ENCODE measurements around the gene PDZRN3. TPM values are rescaled to one million over a fixed set of nuclear protein-coding genes. Genes with fewer than 3 reads are reported as not detected.
"Not testable (repeated sequence)": the region's sequence is repeated elsewhere in the genome, so short reads cannot be mapped to it uniquely, and the experiment has no call there.

The PDZRN3 gene
- total and polyA plus RNA-seq, 8 donors = 4.5 to 10.9 (median 7.4) TPM

DNA sequence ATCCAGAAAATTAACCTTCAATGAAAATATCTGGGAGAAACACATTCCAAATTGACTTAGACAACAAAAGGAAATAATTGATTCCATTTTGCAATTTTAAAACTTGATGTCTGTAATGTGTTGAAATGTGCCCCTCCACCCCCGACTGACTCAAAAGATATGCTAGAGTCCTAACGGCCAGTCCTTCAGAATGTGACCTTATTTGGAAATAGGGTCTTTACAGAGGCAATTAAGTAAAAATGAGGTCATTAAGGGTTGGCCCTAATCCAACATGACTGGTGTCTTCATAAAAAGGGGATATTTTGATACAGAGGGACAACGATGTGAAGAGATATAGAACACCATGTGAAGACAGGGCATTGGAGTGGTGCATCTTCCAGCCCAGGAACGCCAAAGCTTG is 153.9 kb downstream of the PDZRN3 start:
- no peak overlapping the region for H3K27ac ChIP-seq
- H3K9me3 ChIP-seq = no peaks in the 10 kb centered on the region
- H3K4me3 ChIP-seq = no peak overlapping the region
- no peak for FAIRE-seq
- WGBS, 2 donors = 88 to 90% methylated on average over 4 of the region's 4 CpGs
- ATAC-seq = no peak
- no peak for DNase-seq
- no peaks in the 10 kb centered on the region for H3K27me3 ChIP-seq
- TF ChIP-seq, protein P1, sequence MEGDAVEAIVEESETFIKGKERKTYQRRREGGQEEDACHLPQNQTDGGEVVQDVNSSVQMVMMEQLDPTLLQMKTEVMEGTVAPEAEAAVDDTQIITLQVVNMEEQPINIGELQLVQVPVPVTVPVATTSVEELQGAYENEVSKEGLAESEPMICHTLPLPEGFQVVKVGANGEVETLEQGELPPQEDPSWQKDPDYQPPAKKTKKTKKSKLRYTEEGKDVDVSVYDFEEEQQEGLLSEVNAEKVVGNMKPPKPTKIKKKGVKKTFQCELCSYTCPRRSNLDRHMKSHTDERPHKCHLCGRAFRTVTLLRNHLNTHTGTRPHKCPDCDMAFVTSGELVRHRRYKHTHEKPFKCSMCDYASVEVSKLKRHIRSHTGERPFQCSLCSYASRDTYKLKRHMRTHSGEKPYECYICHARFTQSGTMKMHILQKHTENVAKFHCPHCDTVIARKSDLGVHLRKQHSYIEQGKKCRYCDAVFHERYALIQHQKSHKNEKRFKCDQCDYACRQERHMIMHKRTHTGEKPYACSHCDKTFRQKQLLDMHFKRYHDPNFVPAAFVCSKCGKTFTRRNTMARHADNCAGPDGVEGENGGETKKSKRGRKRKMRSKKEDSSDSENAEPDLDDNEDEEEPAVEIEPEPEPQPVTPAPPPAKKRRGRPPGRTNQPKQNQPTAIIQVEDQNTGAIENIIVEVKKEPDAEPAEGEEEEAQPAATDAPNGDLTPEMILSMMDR (IDR thresholded peaks at IDR 0.05) = no peak
- intact Hi-C loops (cut with DNase I) = no loop called here
- peaks cover 24 to 50% (median 46%) of the 10 kb centered on the region in 3 donors for H3K4me1 ChIP-seq
- no peaks in the 10 kb centered on the region for H3K36me3 ChIP-seq

DNA sequence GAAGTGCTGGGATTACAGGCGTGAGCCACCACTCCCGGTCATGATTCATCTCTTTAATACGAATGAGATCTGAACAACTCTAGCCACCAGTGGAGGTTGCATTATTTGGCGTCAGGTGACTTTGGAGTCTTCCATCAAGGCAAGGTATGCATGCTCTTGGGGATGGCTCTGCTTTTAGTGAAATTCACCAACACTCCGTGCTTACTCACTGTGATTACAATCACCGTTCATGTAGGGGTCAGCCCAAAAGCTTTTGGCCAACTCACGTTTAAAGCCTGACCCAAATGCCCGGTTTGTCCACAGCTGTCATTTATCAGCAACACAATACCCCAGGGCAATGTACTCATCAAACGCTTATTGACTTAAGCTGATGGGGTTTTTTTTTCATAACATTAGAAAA is 155.4 kb downstream of the PDZRN3 start:
- Histone ChIP-seq H3K27ac (no peak overlapping the region), H3K4me3 (no peak overlapping the region), H3K4me1 (peaks cover 19 to 35% (median 34%) of the 10 kb centered on the region in 3 donors), H3K9me3 (no peaks in the 10 kb centered on the region), H3K27me3 (no peaks in the 10 kb centered on the region), H3K36me3 (no peaks in the 10 kb centered on the region)
- TF ChIP-seq, protein P1 (IDR thresholded peaks at IDR 0.05) = no peak
- intact Hi-C loops (cut with DNase I) = no loop called here
- DNase-seq (no peak), FAIRE-seq (no peak), ATAC-seq (no peak)
- WGBS, 2 donors = 67 to 71% methylated on average over 9 of the region's 9 CpGs

DNA sequence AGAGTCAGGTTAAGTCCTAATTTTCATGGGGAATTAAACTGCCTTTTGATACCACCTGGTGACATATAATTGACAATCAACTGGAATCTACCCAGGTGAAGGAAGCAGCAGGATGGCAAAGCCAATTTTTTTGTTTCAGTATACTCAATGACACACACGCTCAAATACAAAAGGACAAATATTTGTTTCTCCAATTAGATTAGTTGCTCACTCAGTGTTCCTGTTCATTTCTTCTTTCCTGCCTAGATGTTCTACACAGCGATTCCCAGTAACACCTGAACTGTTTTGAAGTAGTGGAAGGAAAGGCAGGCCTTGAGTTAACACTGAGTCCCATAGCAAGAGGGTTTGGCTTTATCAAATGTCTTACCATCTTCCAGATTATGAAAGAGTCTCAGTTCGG is 157.5 kb downstream of the PDZRN3 start:
- peaks cover 10 to 17% (median 16%) of the 10 kb centered on the region in 3 donors for H3K4me1 ChIP-seq
- intact Hi-C loops (cut with DNase I) = no loop called here
- H3K36me3 ChIP-seq = no peaks in the 10 kb centered on the region
- no peak overlapping the region for H3K4me3 ChIP-seq
- no peak for FAIRE-seq
- no peaks in the 10 kb centered on the region for H3K27me3 ChIP-seq
- H3K9me3 ChIP-seq = no peaks in the 10 kb centered on the region
- WGBS, 2 donors = 30 to 33% methylated on average over 3 of the region's 3 CpGs
- DNase-seq = no peak
- peak overlapping the region in 1 of 4 donors; percentile 30 for H3K27ac ChIP-seq
- peak; percentile 50 to 72 (median 62) for ATAC-seq
- TF ChIP-seq, protein P1 (IDR thresholded peaks at IDR 0.05) = no peak

DNA sequence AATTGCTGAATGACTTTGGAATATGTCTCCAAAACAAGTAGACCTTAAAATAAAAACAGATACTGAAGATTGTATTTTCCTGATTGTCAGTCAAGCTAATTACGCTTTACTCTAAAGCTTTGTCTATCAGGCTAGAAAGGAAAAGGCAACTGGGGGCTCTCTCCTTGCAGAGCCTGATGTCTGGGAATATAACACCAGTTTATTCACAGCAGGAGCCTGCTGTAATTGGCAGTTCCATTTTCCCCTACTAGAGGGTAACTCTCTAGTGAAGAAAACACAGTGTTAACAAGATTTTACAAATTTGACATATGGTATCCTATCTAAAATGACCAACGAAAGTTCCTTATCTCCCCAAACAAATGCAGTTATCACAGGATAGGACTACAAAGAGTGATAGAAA is 158.8 kb downstream of the PDZRN3 start:
- Histone ChIP-seq H3K4me3 (no peak overlapping the region), H3K27me3 (no peaks in the 10 kb centered on the region), H3K27ac (no peak overlapping the region), H3K36me3 (no peaks in the 10 kb centered on the region), H3K4me1 (peaks cover 4 to 10% (median 6%) of the 10 kb centered on the region in 3 donors), H3K9me3 (no peaks in the 10 kb centered on the region)
- FAIRE-seq (no peak), ATAC-seq (no peak), DNase-seq (no peak)
- intact Hi-C loops (cut with DNase I) = no loop called here
- TF ChIP-seq, protein P1 (IDR thresholded peaks at IDR 0.05) = no peak
- WGBS, 2 donors = 60 to 65% methylated on average over 2 of the region's 2 CpGs

DNA sequence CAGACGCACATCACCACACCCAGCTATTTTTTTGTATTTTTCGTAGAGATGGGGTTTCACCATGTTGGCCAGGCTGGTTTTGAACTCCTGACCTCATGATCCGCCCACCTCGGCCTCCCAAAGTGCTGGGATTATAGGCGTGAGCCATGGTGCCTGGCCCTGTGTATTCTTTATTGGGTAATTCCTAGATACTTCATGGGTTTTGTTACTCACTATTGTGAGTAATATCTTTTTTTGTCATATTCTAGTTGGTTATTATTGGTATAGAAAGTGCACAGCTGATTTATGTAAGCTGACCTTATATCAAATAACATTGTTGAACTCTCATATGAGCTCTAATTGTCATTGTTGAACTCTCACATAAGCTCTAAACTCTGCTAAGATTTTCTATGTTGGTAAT is 160.6 kb downstream of the PDZRN3 start:
- H3K9me3 ChIP-seq; DNase-seq; H3K27ac ChIP-seq; ATAC-seq; H3K4me3 ChIP-seq; H3K4me1 ChIP-seq; H3K27me3 ChIP-seq; FAIRE-seq; H3K36me3 ChIP-seq; intact Hi-C loops (cut with DNase I): not testable (repeated sequence)
- 93 to 95% methylated on average over 5 of the region's 5 CpGs for WGBS, 2 donors

Data from pancreas (tissue), 10 donors.